HG03196 (cell line): Measurements from ENCODE around the gene FAM83E.

Experiments used
- ATAC-seq: cut with Tn5 transposase; IDR thresholded peaks from one replicate; pipeline ENCODE4 v1.9.1; 2021; ENCODE audit not compliant: unreplicated experiment

Gene FAM83E

DNA sequence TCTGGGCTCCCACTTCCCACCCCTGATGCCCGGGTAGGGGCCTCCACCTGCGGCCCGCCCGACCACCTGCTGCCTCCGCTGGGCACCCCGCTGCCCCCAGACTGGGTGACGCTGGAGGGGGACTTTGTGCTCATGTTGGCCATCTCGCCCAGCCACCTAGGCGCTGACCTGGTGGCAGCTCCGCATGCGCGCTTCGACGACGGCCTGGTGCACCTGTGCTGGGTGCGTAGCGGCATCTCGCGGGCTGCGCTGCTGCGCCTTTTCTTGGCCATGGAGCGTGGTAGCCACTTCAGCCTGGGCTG is 14.4 kb upstream of the FAM83E start:
- ATAC-seq, result no peak

DNA sequence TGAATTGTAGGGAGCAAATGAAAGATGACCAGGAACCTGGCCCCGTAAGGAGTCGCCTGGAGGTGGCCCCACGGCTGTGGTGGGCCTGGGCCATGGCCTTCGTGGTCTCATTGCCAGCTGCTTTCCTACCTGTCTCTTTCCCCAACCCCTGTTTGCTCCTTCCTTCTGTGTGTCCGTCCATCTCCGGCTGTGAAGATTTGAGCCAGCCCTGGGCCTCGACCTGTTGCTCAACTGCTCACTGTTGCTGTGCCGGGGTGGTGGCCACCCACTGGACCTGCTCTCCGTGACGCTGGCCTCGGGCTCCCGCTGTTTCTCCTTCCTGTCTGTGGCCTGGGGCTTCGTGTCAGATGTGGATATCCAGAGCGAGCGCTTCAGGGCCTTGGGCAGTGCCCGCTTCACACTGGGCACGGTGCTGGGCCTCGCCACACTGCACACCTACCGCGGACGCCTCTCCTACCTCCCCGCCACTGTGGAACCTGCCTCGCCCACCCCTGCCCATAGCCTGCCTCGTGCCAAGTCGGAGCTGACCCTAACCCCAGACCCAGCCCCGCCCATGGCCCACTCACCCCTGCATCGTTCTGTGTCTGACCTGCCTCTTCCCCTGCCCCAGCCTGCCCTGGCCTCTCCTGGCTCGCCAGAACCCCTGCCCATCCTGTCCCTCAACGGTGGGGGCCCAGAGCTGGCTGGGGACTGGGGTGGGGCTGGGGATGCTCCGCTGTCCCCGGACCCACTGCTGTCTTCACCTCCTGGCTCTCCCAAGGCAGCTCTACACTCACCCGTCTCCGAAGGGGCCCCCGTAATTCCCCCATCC is 13.8 kb upstream of the FAM83E start:
- ATAC-seq, result no peak

DNA sequence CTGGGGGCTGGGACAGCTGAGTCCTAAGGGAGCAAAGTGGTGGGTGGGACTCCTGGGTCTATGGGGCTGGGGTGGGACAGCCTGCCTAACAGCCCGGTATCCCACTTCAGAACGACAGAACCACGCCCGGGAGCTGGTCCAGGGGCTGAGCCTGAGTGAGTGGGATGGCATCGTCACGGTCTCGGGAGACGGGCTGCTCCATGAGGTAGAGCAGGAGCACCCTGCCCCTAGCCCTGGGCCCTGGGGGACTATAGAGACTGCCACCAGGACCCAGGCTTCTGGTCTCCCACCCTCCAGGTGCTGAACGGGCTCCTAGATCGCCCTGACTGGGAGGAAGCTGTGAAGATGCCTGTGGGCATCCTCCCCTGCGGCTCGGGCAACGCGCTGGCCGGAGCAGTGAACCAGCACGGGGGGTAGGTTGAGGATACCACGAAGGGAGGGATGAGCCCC is 13.0 kb upstream of the FAM83E start:
- no peak for ATAC-seq

DNA sequence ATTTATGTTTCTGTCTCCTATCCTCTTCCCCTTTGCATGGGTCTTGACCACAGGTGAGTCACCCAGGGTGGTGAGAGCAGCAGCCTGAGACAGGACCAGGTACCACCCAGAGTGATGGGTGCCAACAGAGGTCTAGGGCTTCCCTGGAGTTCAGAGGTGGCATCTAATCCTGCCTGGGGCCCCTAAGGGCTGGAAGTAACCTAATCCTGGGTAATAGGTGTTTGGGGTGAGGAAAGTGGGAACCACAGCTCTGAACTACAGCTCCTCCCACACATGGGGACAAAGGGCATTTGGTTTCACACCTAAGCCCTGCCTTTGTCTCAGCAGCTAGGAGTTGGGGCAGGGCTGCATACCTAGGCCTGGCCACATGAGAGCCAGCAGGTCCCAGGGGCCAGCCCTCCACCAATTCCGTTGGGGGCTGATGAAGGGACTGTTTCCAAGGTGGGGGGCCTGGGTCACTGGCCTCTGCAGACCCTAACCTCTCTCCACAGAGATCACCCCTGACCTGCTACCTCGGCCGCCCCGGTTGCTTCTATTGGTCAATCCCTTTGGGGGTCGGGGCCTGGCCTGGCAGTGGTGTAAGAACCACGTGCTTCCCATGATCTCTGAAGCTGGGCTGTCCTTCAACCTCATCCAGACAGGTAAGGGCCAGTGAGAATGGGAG is 12.5 kb upstream of the FAM83E start:
- ATAC-seq, result no peak

- no peak for ATAC-seq
These were observed 11.0 kb upstream of the FAM83E start for GRCh38 chr19:48625891-48626327.

DNA sequence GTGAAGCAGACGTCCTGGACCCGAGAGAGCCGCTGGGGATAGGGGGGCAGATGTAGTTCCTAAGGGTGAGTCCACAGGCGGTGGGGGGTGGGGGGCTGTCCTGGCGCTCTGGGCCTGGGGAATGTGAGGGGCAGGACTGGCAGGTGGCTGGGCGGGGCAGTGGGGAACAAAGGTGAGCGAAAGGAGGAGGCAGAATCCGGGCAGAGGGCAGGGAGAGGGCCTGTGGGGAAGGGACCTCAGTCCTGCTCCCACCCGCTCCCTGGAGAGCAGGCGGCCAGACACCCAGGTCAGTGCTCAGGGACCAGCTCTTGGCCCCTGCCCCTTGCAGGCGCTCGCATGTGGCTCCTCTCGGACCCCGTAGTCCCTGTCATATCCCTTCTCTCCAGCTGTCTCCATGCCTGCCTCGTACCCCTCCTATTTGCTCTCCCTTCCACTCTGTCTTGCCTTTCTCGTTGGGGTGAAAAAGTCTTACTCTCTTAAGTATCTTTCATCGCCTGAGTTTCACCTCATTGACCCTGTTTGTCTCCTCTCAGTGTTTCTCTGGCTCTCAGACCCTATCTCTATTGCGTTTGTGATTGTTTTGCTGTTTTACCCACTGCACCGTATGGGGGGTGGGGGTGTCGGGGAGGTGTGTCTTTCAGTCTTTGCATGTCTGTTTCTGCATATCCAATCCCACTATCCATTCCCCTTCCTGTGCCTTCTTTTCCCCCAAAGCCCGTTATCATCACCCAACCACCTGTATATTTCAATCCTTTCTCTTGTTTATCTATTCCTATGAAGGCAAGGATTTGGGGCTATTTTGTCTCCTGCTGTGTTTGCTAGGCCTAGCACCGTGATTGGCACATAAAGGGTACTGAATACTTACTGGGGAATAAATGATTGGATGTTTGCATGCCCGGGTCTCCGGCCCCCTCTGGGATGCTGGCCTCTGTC is 10.2 kb upstream of the FAM83E start:
- ATAC-seq, result no peak

- peak; percentile 40 for ATAC-seq
These were observed 9.3 kb upstream of the FAM83E start for GRCh38 chr19:48624067-48624594.

- no peak for ATAC-seq
These were observed 8.7 kb upstream of the FAM83E start for GRCh38 chr19:48623556-48624066.

GRCh38 chr19:48619692-48620585 is 5.1 kb upstream of the FAM83E start:
- ATAC-seq, result no peak

DNA sequence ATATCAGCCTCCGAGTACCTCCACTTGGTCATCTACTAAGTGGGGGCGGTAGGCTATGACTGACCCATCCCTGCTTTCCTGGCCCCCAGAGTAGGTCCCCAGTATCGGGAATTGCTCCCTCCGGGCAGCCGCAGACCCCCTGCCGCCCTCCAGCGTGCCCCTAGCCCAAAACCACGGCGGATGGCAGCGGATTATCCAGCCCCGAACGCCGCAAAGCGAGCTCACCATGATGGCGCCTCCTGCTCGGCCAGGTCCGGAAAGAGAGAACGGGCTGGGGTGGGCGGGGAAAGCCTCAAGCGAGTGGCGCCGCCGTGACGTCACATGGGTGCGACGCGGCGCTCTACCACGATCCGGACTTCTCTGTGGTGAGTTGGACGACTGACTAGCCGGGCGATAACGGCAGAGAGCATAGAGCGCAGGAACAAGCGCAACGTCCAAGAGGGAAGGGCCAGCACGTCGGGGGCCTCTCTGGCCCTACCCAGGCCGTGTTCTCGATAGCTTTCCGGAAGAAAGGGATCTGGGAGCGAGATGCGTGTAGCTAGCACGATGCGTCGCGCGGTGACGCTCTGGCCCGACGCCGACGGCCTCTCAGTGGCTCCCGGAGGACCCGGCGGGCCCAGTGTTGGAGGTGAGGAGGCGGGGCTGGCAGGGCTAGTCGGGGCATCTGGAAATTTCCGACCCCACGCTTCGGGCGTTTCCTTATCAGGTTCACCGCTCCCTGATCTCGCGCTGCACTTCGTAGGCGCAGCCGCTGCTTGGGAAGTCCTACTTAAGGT is 4.2 kb upstream of the FAM83E start, which contains the start of the genes RPL18 and SPHK2:
Gene RPL18 (minus strand): TSS at position 263 of the 776 bp plus-strand sequence. CDS start 35 bp downstream, at position 228.
Gene SPHK2 (plus strand): TSS at position 591 of the 776 bp plus-strand sequence. CDS start 1,009 bp downstream, outside the sequence.
- peak; percentile 86 for ATAC-seq

- ATAC-seq, result no peak
These were observed 3.5 kb upstream of the FAM83E start for GRCh38 chr19:48618278-48618915.

- no peak for ATAC-seq
These were observed 2.5 kb upstream of the FAM83E start for GRCh38 chr19:48617146-48617937.

DNA sequence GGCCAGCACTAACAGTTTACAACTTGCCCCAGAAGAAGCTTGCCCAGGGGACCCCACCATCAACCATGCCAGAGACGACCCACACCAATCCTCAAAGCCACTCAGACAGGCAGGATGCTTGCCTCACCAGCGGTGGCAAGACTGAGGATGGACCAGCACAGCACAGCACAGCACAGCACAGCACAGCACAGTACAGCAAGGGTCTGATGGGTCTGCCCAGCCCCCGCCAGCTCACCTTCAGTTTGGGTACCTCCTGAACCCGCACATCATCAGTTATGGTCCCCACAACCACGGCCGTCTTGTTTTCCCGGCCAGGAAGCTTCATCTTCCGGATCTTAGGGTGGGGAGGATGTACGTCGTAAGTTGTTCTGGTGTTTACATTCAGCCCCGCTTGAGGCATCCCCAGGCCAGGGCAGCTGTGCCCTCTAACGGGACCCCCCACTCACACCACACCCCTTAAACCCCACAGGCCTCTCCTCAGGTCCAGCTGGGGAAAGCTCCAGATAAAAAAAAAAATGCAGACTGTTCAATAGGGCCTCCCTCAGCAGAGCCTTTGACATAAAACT is 1.7 kb upstream of the FAM83E start:
- ATAC-seq, result no peak

DNA sequence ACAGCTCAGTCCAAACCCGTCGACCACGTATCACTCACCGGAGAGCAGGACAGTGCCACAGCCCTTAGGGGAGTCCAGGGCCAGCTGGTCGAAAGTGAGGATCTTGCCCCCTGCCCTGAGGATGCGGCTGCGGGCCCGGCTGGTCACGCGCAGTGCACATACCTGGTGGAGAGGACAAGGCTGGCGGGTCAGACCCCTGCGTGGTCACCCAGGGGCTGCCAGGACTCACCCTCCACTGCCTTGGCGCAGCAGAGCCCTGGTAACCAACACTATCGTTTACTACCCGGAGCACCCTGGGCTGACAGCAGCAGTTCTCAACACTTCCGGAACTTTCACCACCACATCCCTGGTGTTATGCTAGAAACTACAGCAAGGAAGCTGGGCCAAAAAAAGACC is 1.2 kb upstream of the FAM83E start:
- no peak for ATAC-seq

DNA sequence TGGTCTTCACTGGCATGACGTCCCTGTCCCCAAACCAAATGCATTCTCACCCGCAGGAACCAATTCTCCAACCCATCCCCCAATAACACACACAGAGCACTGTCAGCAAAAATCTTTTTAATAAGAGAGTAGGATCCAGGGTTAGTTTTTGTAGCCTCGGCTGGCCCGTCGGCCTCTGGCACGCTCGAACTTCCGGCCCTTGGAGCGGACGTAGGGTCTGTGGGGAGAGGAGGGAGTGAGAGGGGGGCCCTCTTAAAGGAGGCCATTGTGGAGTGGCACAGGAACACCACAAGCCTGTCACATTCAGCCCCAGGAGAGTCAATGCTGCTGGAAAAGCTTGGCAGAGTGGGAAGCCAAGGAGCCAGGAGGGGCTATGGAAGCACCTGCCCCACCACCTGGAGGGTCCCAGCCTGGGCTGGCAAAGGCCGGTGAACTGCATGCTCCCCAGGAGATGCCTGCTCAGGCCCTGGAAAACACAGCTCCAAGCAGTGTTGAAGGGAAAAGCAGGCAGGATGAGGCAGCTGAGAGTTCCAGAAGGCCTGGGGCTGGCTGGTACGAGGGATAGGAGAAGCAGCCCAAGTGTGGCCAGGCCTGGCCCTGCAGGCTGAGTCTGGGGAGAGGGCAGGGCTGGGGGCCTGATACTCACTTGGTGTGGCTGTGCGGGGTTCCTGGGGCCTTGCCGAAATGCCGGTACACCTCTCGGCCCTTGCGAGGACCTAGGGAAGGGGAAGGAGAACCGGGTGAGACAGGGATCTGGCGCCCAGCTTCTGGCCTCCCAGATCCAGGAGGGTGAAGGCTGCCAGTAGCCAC is 560 bp upstream of the FAM83E start:
- no peak for ATAC-seq

DNA sequence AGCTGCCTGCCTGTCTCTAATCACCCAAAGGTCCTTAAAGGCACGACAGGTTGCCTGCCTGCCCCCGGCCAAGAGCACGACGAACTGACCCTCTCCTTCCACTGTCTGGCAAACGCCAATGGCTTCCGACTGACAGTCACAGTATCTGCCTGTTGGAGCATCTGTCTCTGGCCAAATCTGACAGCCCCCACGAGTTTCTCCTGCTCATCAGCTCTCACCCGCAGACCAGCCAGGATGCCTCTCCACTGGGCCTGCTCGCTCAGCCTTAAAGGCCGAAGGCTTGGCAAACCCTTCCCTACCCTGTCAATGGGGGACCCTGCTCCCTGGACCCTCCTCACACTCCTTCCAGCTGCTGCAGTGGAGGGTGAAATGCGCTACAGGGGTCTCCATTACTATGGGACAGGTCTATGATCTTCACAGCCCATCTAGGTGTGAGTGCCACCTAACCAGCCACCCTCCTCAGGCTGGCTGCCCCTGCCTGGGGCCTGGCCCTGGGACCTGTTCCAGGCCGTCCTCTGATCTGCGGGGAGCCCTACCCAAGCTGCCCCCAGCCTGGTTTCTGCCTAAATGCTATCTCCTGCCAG is 932 bp downstream of the FAM83E start:
- no peak for ATAC-seq
